SJCRH30 (cell line): ENCODE data around the gene ARL10. TPM values are rescaled to one million over a fixed set of nuclear protein-coding genes. Genes with fewer than 3 reads are reported as not detected.

ENCODE experiments used
- DNase-seq, 2 experiments: peaks; one replicate each; pipeline ENCODE4 v3.0.0-alpha.2; 2015 to 2020
- H3K27ac ChIP-seq: fragments of 250-450 bp; sonication (Bioruptor Pico); 2 replicates; pipeline ENCODE4 v1.5.1; 2020; ENCODE audit warnings: mild to moderate bottlenecking, moderate library complexity
- H3K27me3 ChIP-seq: fragments of 250-450 bp; sonication (Bioruptor Pico); 2 replicates; pipeline ENCODE4 v1.5.1; 2020; ENCODE audit warnings: mild to moderate bottlenecking, moderate library complexity
- H3K36me3 ChIP-seq: fragments of 250-450 bp; sonication (Bioruptor Pico); 2 replicates; pipeline ENCODE4 v1.5.1; 2020; ENCODE audit warnings: mild to moderate bottlenecking, moderate library complexity
- H3K4me1 ChIP-seq: fragments of 250-450 bp; sonication (Bioruptor Pico); 2 replicates; pipeline ENCODE4 v1.5.1; 2020; ENCODE audit warnings: mild to moderate bottlenecking, moderate library complexity
- H3K4me3 ChIP-seq: fragments of 250-450 bp; sonication (Bioruptor Pico); 2 replicates; pipeline ENCODE4 v1.5.1; 2020; ENCODE audit warnings: mild to moderate bottlenecking, moderate library complexity
- H3K9me3 ChIP-seq: fragments of 250-450 bp; sonication (Bioruptor Pico); replicated peaks from 2 replicates; pipeline ENCODE4 v1.5.1; 2020; ENCODE audit warnings: mild to moderate bottlenecking, moderate library complexity
- total RNA-seq: library from RNA; depleted of rRNA; stranded (reverse); fragments of >200 nt; shearing (Covaris generic); gene quantifications from 2 replicates; pipeline ENCODE4 v1.2.3, GENCODE V29; 2014; rRNA removed

ARL10 gene
- total RNA-seq, 1 experiment from 2014 or later, result 5.7 TPM

DNA sequence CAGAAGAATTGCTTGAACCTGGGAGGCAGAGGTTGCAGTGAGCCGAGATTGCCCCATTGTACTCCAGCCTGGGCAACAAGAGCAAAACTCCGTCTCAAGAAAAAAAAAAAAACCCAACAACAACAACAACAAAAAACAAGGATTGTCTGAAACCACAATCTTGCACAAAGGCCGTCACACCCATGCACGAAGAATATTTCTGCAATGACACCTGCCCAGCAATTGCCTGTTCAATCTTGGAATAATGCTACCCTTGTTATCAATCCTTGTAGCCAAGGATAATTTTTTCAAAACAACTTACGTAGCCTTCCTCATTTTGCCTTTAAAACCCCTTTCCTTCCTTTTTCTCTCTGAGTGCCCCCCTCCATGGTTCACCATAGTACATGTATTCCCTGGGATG is 54.8 kb downstream of the ARL10 start:
- DNase-seq, result no peak
- Histone ChIP-seq H3K4me3 (no peak overlapping the region), H3K27ac (no peak overlapping the region), H3K9me3 (peaks cover 6% of the 10 kb centered on the region; the same call in 1 of the 2 replicates), H3K36me3 (no peaks in the 10 kb centered on the region), H3K4me1 (no peaks in the 10 kb centered on the region), H3K27me3 (no peaks in the 10 kb centered on the region)

DNA sequence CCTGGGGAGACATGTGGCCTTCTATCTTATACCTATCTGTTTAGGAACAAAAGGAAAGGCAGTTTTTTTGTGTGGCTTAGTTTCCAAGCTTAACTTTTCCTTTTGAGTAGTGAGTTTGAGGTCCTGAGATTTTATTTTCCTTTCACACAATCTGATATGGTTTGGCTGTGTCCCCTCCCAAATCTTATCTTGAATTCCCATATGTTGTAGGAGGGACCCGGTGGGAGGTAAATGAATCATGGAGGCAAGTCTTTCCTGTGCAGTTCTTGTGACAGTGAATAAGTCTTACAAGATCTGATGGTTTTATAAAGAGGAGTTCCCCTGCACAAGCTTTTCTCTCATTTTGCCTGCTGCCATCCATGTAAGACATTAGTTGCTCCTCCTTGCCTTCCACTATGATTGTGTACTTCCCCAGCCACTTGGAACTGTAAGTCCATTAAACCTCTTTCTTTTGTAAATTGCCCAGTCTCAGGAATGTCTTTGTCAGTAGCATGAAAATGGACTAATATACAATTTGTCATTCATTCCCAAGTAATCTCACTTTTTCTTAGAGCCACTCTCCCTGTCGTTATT is 55.8 kb downstream of the ARL10 start:
- Histone ChIP-seq H3K27ac (no peak overlapping the region), H3K27me3 (no peaks in the 10 kb centered on the region), H3K36me3 (no peaks in the 10 kb centered on the region), H3K4me3 (no peak overlapping the region), H3K4me1 (no peaks in the 10 kb centered on the region), H3K9me3 (peaks cover 11% of the 10 kb centered on the region; the same call in 1 of the 2 replicates)
- no peak for DNase-seq

DNA sequence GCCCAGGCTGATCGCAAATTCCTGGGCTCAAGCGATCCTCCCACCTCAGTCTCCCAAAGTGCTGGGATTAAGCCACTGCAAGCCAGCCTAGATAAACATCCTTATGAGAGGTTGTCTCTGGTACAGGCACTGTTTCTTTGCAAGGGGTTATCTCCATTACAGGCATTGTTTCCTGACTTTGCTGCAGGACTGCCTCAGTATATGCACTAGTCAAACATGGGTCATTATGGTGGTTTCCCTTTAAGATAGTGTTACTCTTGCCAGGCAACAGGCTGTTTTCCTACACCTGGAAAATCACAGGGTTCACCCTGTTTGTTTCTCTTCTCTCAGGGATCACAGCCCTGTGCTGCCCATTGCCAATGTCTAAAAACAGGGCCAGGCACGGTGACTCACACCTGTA is 58.9 kb downstream of the ARL10 start:
- Histone ChIP-seq H3K27ac (no peak overlapping the region), H3K9me3 (peaks cover 11% of the 10 kb centered on the region; the same call in 1 of the 2 replicates), H3K27me3 (peaks cover under 1% of the 10 kb centered on the region; the same call in 1 of the 2 replicates), H3K4me1 (no peaks in the 10 kb centered on the region), H3K4me3 (no peak overlapping the region), H3K36me3 (no peaks in the 10 kb centered on the region)
- DNase-seq, result no peak

DNA sequence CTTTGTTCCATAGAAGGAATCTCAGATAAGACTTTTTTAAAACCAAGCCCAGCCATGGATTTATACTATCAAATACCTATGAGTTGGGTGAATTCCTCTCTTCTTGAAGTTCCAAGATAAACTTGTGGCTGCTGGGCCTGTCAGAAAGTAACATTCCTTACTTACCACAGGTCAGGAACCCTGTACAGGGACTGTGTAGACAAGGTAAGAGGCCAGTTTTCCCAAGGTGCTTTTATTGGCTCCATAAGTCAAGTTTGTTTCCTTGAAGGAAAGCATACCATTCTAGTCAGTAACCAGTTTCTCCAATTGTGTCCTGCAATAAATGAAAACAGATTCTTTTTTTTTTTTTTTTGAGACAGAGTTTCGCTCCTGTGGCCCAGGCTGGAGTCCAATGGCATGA is 59.9 kb downstream of the ARL10 start:
- no peak overlapping the region for H3K4me3 ChIP-seq
- peaks cover 11% of the 10 kb centered on the region; the same call in 1 of the 2 replicates for H3K9me3 ChIP-seq
- peaks cover 4% of the 10 kb centered on the region; the same call in 1 of the 2 replicates for H3K27me3 ChIP-seq
- DNase-seq, result no peak
- no peaks in the 10 kb centered on the region for H3K4me1 ChIP-seq
- H3K36me3 ChIP-seq, result no peaks in the 10 kb centered on the region
- no peak overlapping the region for H3K27ac ChIP-seq

DNA sequence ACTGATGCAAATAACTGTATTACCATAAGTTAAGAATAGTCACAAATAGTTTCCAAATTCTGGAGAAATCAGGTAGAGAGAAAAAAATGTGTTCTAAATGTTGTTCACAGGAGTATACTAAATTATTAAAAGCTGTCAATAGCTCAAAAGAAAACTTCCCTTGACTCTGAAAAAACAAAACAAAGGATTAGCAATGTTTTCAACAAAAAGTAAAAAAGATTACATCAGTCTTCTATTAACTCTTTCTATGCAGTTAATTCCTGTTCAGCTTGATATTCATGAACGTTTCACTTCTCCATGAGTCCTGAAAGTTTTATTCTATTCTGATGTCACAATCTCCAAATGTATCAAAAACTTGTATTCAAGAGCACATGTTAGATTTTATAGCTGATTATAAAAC is 60.5 kb downstream of the ARL10 start:
- Histone ChIP-seq H3K4me3 (no peak overlapping the region), H3K36me3 (no peaks in the 10 kb centered on the region), H3K4me1 (no peaks in the 10 kb centered on the region), H3K9me3 (peaks cover 11% of the 10 kb centered on the region; the same call in 1 of the 2 replicates), H3K27ac (no peak overlapping the region), H3K27me3 (peaks cover 4% of the 10 kb centered on the region; the same call in 1 of the 2 replicates)
- no peak for DNase-seq

DNA sequence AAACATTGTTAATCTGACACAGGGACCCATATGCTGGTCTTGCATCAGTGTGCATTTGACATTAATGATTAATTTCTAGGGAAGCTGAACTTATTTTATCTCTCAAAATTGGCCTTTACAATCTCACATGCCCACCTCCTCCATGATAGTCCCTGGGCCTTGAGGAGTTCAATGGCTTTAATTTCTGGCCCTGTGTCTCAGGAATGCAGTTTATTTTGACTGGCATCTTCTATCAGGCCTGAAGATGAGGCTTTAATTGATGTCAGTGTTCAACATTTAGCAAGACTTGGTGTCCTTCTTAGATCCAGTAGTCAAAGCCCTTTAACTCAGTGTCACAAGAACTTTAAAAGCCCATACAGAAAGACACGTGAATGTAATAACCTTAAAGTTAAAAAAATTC is 61.6 kb downstream of the ARL10 start:
- Histone ChIP-seq H3K9me3 (0 out of 2 replicates have a peak, but pooled peaks cover 8% of the 10 kb centered on the region), H3K27ac (no peak overlapping the region), H3K36me3 (no peaks in the 10 kb centered on the region), H3K4me3 (no peak overlapping the region), H3K27me3 (peaks cover 4% of the 10 kb centered on the region; the same call in 1 of the 2 replicates), H3K4me1 (no peaks in the 10 kb centered on the region)
- no peak for DNase-seq

DNA sequence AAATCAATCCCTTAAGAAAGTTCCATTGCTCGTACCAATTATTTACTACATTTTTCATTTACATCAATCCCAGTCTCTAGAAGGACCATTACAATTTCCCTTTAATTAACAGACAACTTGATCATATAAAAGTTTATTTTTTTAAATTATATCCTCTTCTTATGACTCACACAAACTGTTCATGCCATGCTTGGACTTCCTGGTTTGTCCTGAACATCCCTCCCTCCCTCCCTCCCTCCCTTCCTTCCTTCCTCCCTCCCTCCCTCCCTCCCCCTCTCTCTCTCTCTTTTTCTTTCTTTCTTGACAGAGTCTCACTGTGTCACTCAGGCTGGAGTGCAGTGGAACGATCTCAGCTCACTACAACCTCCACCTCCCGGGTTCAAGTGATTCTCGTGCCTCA is 62.7 kb downstream of the ARL10 start:
- no peak overlapping the region for H3K4me3 ChIP-seq
- H3K36me3 ChIP-seq, result no peaks in the 10 kb centered on the region
- H3K9me3 ChIP-seq, result 0 out of 2 replicates have a peak, but pooled peaks cover 5% of the 10 kb centered on the region
- no peak overlapping the region for H3K27ac ChIP-seq
- no peaks in the 10 kb centered on the region for H3K4me1 ChIP-seq
- H3K27me3 ChIP-seq, result peaks cover 4% of the 10 kb centered on the region; the same call in 1 of the 2 replicates
- no peak for DNase-seq

DNA sequence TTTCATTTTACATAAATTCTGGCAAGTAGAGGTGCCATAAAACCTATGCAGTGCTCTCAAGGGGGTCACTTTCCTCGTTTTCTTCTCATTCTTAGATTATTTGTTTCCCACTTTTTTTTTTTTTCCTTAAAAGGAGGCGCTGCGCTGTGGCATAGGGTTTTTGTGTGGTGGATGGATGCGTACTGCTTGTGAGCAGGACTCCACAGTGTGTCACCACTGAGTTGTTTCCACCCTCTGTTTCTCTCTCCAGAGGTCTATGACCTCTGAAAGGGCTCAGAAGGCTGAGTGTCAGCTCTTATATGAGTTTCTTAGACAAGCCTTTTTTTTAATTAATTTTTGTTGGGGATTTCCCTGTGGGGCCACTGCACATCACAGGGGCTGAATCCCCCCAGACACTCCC is 64.7 kb downstream of the ARL10 start:
- peaks cover 4% of the 10 kb centered on the region; the same call in 1 of the 2 replicates for H3K27me3 ChIP-seq
- H3K36me3 ChIP-seq, result no peaks in the 10 kb centered on the region
- no peak overlapping the region for H3K27ac ChIP-seq
- no peak for DNase-seq
- 0 out of 2 replicates have a peak, but pooled peaks cover 5% of the 10 kb centered on the region for H3K9me3 ChIP-seq
- H3K4me1 ChIP-seq, result no peaks in the 10 kb centered on the region
- H3K4me3 ChIP-seq, result no peak overlapping the region

Other genes starting within 250 kb of the ARL10 start
- 28.9 and 31.5 TPM in 2 replicates for gene SIMC1, start 127.1 kb upstream of the ARL10 start, total RNA-seq
- gene KIAA1191, start 3.7 kb upstream of the ARL10 start, total RNA-seq, result 119 TPM in 2 replicates
- 47.8 and 52.9 TPM in 2 replicates for gene NOP16, start 23.1 kb downstream of the ARL10 start, total RNA-seq
- 170 and 175 TPM in 2 replicates for gene HIGD2A, start 23.3 kb downstream of the ARL10 start, total RNA-seq
- gene CLTB, start 51.1 kb downstream of the ARL10 start, total RNA-seq, result 28.3 and 29.6 TPM in 2 replicates
- gene FAF2, start 82.9 kb downstream of the ARL10 start, total RNA-seq, result 51.7 and 52.5 TPM in 2 replicates
- gene RNF44, start 171.9 kb downstream of the ARL10 start, total RNA-seq, result 24.2 and 29.0 TPM in 2 replicates
- gene CDHR2, start 183.9 kb downstream of the ARL10 start, total RNA-seq, result not detected in 2 replicates
- 6.5 and 6.9 TPM in 2 replicates for gene GPRIN1, start 244.7 kb downstream of the ARL10 start, total RNA-seq